HepG2 (cell line): ENCODE results near the gene POU2F1. TPM values are rescaled to one million over a fixed set of nuclear protein-coding genes. Genes with fewer than 3 reads are reported as not detected.
A peak's percentile ranks its signal among the peaks of the same experiment; 100 is the strongest.

Experiments
- ATAC-seq: fragments of 200-7000 bp; cut with Tn5 transposase; 3 replicates; pipeline ENCODE4 v1.9.1; 2020; ENCODE audit warnings: mild to moderate bottlenecking, moderate library complexity
- BruUV-seq: library from RNA; stranded (reverse); fragments of 400-500 nt; replicated peaks from 2 replicates; lab custom pipeline; 2021; lab: Mats Ljungman, UMichigan
- CTCF ChIA-PET: fragments of 300-600 bp; formaldehyde crosslinking; extraction: SDS; loops from one replicate; lab custom pipeline; 2021; ENCODE audit warnings: low total read pairs, inconsistent platforms, low intra/inter-chr PET ratio; lab: Yijun Ruan, JAX
- POLR2A ChIA-PET: fragments of 350-600 bp; sonication (Branson Sonifier 250); formaldehyde crosslinking; loops from one replicate; lab custom pipeline; 2020; ENCODE audit warnings: antibody characterized with exemption, inconsistent platforms; lab: Yijun Ruan, JAX
- DNase-seq: peaks from one replicate; pipeline ENCODE4 v3.0.0-alpha.2; 2015; ENCODE audit warnings: low spot score
- FAIRE-seq: peaks from 3 replicates; lab custom pipeline; 2011; peaks lifted over from hg19 to GRCh38; lab: Jason Lieb, UNC
- H2AFZ ChIP-seq: one replicate; pipeline ENCODE4 v1.6.1; 2011; ENCODE audit warnings: low read length, inconsistent platforms
- H3K27ac ChIP-seq: fragments of 300-600 bp; 3 replicates; pipeline ENCODE4 v1.8.0; 2011; ENCODE audit warnings: mixed run types, mild to moderate bottlenecking, mixed read lengths, low read length, inconsistent platforms; ENCODE audit not compliant: insufficient read depth; ENCODE audit errors: extremely low read length
- H3K27me3 ChIP-seq, 2 experiments: fragments of 200-600 bp in 1 of 2; 2 replicates in 1 of 2; 3 replicates in 1 of 2; pipeline versions ENCODE4 v1.6.0 to v1.8.0; 2011; ENCODE audit warnings: low read length in 2 of 2, mild to moderate bottlenecking in 2 of 2, moderate library complexity in 2 of 2, inconsistent platforms in 1 of 2; ENCODE audit not compliant: insufficient read depth in 2 of 2, control insufficient read depth in 1 of 2
- H3K36me3 ChIP-seq, 2 experiments: fragments of 200-600 bp in 1 of 2; replicated peaks in 1 of 2; 2 replicates in 1 of 2; 3 replicates in 1 of 2; pipeline versions ENCODE4 v1.5.1 to v1.8.0; 2011; ENCODE audit warnings: low read length in 2 of 2, inconsistent platforms in 1 of 2; ENCODE audit not compliant: insufficient read depth in 2 of 2, control insufficient read depth in 1 of 2
- H3K4me1 ChIP-seq: 2 replicates; pipeline ENCODE4 v1.5.1; 2012; ENCODE audit warnings: low read length, inconsistent platforms; ENCODE audit not compliant: insufficient read depth
- H3K4me2 ChIP-seq: 2 replicates; pipeline ENCODE4 v1.6.0; 2011; ENCODE audit warnings: low read depth, low read length, inconsistent platforms
- H3K4me3 ChIP-seq, 3 experiments: fragments of 200-600 bp in 1 of 3; sonication (generic), shearing (Covaris generic) in 1 of 3; replicated peaks in 1 of 3; 2 replicates each; pipeline ENCODE4 v1.5.1; 2011 to 2016; ENCODE audit warnings: low read length in 3 of 3, inconsistent platforms in 2 of 3, low read depth in 2 of 3, mild to moderate bottlenecking in 2 of 3, control low read depth in 1 of 3, mixed read lengths in 1 of 3; ENCODE audit not compliant: insufficient read depth in 1 of 3
- H3K79me2 ChIP-seq: one replicate; pipeline ENCODE4 v1.6.1; 2011; ENCODE audit warnings: low read length, inconsistent platforms; ENCODE audit not compliant: insufficient read depth
- H3K9ac ChIP-seq: 2 replicates; pipeline ENCODE4 v1.6.0; 2011; ENCODE audit warnings: mild to moderate bottlenecking, low read depth, low read length, inconsistent platforms; ENCODE audit not compliant: insufficient read depth
- H3K9me3 ChIP-seq: 2 replicates; pipeline ENCODE4 v1.5.1; 2012; ENCODE audit warnings: mild to moderate bottlenecking, low read length
- H4K20me1 ChIP-seq: 2 replicates; pipeline ENCODE4 v1.6.0; 2011; ENCODE audit warnings: inconsistent platforms, mild to moderate bottlenecking, low read length, moderate library complexity; ENCODE audit not compliant: insufficient read depth
- POLR2A ChIP-seq, 2 experiments: IDR thresholded peaks; 2 replicates each; pipeline ENCODE4 v1.6.1; 2011; ENCODE audit warnings: low read depth in 2 of 2, low read length in 2 of 2, mild to moderate bottlenecking in 1 of 2, moderate library complexity in 1 of 2; ENCODE audit not compliant: insufficient read depth in 1 of 2
- PRDM4 ChIP-seq: sonication (generic); formaldehyde crosslinking; IDR thresholded peaks from 2 replicates; pipeline ENCODE4 v1.9.0; 2021; ENCODE audit warnings: missing genetic modification reagents, borderline replicate concordance
- RAD21 ChIP-seq: fragments of 450-650 bp; formaldehyde crosslinking; IDR thresholded peaks from 2 replicates; pipeline ENCODE4 v1.5.0; 2020; ENCODE audit warnings: mild to moderate bottlenecking
- SMC3 ChIP-seq: IDR thresholded peaks from 2 replicates; pipeline ENCODE4 v1.6.1; 2011; ENCODE audit warnings: low read length, improper control_type of control experiment
- STAG1 ChIP-seq: sonication (generic); formaldehyde crosslinking; IDR thresholded peaks from 2 replicates; pipeline ENCODE4 v1.4.0; 2020; ENCODE audit warnings: missing genetic modification reagents
- ZNF552 ChIP-seq: sonication (generic); formaldehyde crosslinking; IDR thresholded peaks from 2 replicates; pipeline ENCODE4 v1.9.0; 2022; ENCODE audit warnings: missing genetic modification reagents, mild to moderate bottlenecking, borderline replicate concordance
- ZNF782 ChIP-seq: sonication (generic); formaldehyde crosslinking; IDR thresholded peaks from 2 replicates; pipeline ENCODE4 v1.4.0; 2020; ENCODE audit warnings: missing genetic modification reagents, mild to moderate bottlenecking, borderline replicate concordance
- ZSCAN29 ChIP-seq: sonication (generic); formaldehyde crosslinking; conservative IDR thresholded peaks from 2 replicates; pipeline ENCODE4 v1.4.0; 2020; ENCODE audit warnings: mild to moderate bottlenecking, missing genetic modification reagents
- WGBS: methylation state at CpG from one replicate; pipeline ENCODE4 v1.1.6; 2017; ENCODE audit warnings: low lambda C conversion rate; 5-methylcytosine and 5-hydroxymethylcytosine counted together
- in situ Hi-C: cut with HindIII; loops from 2 replicates; pipeline ENCODE4 v1.10.0; 2017; ENCODE audit warnings: low pct_unique_long_range_greater_than_20kb; ENCODE audit not compliant: extremely low pct_ligation_motif_present
- intact Hi-C: fragments of 100-400 bp; cut with micrococcal nuclease; formaldehyde crosslinking; loops from one replicate; pipeline ENCODE4 v1.10.0; 2022; ENCODE audit not compliant: unreplicated experiment
- polyA plus RNA-seq, 8 experiments: library from polyadenylated mRNA; depleted of rRNA in 3 of 8; stranded (reverse) in 7 of 8; unstranded in 1 of 8; fragments of >200 nt; fragmentation: Illumina TruSeq in 4 of 8; extraction: Trizol in 4 of 8; gene quantifications; 2 replicates each; pipeline versions ENCODE4 v1.2.1 to v1.2.3, GENCODE V29; 2011 to 2016; ENCODE audit warnings: low read depth in 4 of 8, missing spikeins in 1 of 8, mixed read lengths in 1 of 8; ENCODE audit not compliant: insufficient read depth in 1 of 8
- total RNA-seq, 5 experiments: library from RNA; depleted of rRNA; stranded (reverse); fragments of >200 nt; fragmentation: Illumina TruSeq; extraction: Trizol; gene quantifications; 2 replicates each; pipeline ENCODE4 v1.2.3, GENCODE V29; 2016; ENCODE audit warnings: low read depth in 1 of 5
- TF ChIP-seq, protein P1 (sequence below): sonication (generic); formaldehyde crosslinking; IDR thresholded peaks from 2 replicates; pipeline ENCODE4 v1.5.0; 2020; ENCODE audit warnings: mild to moderate bottlenecking, missing genetic modification reagents, moderate library complexity

Gene POU2F1
- total and polyA plus RNA-seq, 2 of the 13 experiments (the other 11 are each of a cell fraction or from before 2014, with no cell fraction given), result 10.2 to 13.0 TPM

GRCh38 chr1:167339405-167339804 is 118.7 kb downstream of the POU2F1 start:
- Histone ChIP-seq H3K9ac (no peak overlapping the region), H3K4me3 (no peak overlapping the region), H3K27me3 (no peaks in the 10 kb centered on the region), H3K4me2 (no peak overlapping the region), H2AFZ (no peak overlapping the region), H3K27ac (no peak overlapping the region), H3K36me3 (no peaks in the 10 kb centered on the region), H3K9me3 (no peaks in the 10 kb centered on the region), H4K20me1 (no peaks in the 10 kb centered on the region), H3K4me1 (peaks cover 8% of the 10 kb centered on the region), H3K79me2 (peaks cover 1% of the 10 kb centered on the region)
- ATAC-seq (peak; percentile 39; the same call in 1 of the 3 replicates), FAIRE-seq (no peak), DNase-seq (no peak)
- TF ChIP-seq ZNF782 (CRISPR knock-in tag), result no peak
- TF ChIP-seq POLR2A (IDR thresholded peaks at IDR 0.05; ENCODE audit: insufficient read depth in 1 of 2, low read depth in 2 of 2, low read length in 2 of 2), result no peak
- no peak for TF ChIP-seq PRDM4 (CRISPR knock-in tag)
- BruUV-seq, result no TSS peak
- intact Hi-C loops, result no loop called here
- in situ Hi-C loops, result no loop called here
- ChIA-PET POLR2A (no interaction called here), CTCF (no interaction called here)

- Histone ChIP-seq H3K36me3 (no peaks in the 10 kb centered on the region), H3K9ac (no peak overlapping the region), H2AFZ (no peak overlapping the region), H4K20me1 (no peaks in the 10 kb centered on the region)
- ATAC-seq, result peak; percentile 60
- WGBS, result 94% methylated on average over 3 of the region's 3 CpGs
- peak; percentile 19 for DNase-seq
- in situ Hi-C loops, result loop anchor here (5.0 kb wide), 1 partner anchor 76 kb away; no protein-coding TSS in a partner anchor
- CTCF ChIA-PET, result interaction anchor here (1.4 kb wide), 1 partner anchor 75 kb away, joined by 12 read pairs; no protein-coding TSS in a partner anchor
- TF ChIP-seq ZNF552 (CRISPR knock-in tag) (no peak), ZSCAN29 (CRISPR knock-in tag) (no peak), STAG1 (CRISPR knock-in tag) (peak; percentile 62), SMC3 (peak; percentile 34; the same call in 1 of the 2 replicates), RAD21 (0 out of 2 replicates have a peak, but pooled peaks have one; percentile 31)
- TF ChIP-seq, protein P1, sequence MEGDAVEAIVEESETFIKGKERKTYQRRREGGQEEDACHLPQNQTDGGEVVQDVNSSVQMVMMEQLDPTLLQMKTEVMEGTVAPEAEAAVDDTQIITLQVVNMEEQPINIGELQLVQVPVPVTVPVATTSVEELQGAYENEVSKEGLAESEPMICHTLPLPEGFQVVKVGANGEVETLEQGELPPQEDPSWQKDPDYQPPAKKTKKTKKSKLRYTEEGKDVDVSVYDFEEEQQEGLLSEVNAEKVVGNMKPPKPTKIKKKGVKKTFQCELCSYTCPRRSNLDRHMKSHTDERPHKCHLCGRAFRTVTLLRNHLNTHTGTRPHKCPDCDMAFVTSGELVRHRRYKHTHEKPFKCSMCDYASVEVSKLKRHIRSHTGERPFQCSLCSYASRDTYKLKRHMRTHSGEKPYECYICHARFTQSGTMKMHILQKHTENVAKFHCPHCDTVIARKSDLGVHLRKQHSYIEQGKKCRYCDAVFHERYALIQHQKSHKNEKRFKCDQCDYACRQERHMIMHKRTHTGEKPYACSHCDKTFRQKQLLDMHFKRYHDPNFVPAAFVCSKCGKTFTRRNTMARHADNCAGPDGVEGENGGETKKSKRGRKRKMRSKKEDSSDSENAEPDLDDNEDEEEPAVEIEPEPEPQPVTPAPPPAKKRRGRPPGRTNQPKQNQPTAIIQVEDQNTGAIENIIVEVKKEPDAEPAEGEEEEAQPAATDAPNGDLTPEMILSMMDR (CRISPR knock-in tag), result peak; percentile 47
- TF ChIP-seq, all 625 proteins: peak for 4
- H3K79me2 ChIP-seq, result peaks cover 1% of the 10 kb centered on the region
- FAIRE-seq, result peak; percentile 64
- BruUV-seq, result no TSS peak
- no peaks in the 10 kb centered on the region for H3K9me3 ChIP-seq
- intact Hi-C loops, result loop anchor here (1.0 to 5.0 kb wide), 3 partner anchors 75 to 276 kb away; partner anchors contain the start of gene POU2F1
- no peak overlapping the region for H3K4me3 ChIP-seq
- H3K27ac ChIP-seq, result no peak overlapping the region
- POLR2A ChIA-PET, result no interaction called here
- no peaks in the 10 kb centered on the region for H3K27me3 ChIP-seq
- no peak overlapping the region for H3K4me2 ChIP-seq
- peaks cover 16% of the 10 kb centered on the region for H3K4me1 ChIP-seq
Measured at GRCh38 chr1:167342846-167343245, 122.2 kb downstream of the POU2F1 start.
